Stimulated activated CD8-positive, alpha-beta memory T cell treated with anti-CD3 and anti-CD28 coated beads, Interleukin-15, amount 100 ng/mL, for 24 hours (primary cell): Measurements from ENCODE around the gene LRP11.
"Not testable (repeated sequence)": the region's sequence is repeated elsewhere in the genome, so short reads cannot be mapped to it uniquely, and the experiment has no call there.

Experiments used
- DNase-seq: peaks from one replicate; pipeline ENCODE4 v3.0.0-alpha.2; 2020; ENCODE audit warnings: low read depth

The LRP11 gene, protein sequence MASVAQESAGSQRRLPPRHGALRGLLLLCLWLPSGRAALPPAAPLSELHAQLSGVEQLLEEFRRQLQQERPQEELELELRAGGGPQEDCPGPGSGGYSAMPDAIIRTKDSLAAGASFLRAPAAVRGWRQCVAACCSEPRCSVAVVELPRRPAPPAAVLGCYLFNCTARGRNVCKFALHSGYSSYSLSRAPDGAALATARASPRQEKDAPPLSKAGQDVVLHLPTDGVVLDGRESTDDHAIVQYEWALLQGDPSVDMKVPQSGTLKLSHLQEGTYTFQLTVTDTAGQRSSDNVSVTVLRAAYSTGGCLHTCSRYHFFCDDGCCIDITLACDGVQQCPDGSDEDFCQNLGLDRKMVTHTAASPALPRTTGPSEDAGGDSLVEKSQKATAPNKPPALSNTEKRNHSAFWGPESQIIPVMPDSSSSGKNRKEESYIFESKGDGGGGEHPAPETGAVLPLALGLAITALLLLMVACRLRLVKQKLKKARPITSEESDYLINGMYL

DNA sequence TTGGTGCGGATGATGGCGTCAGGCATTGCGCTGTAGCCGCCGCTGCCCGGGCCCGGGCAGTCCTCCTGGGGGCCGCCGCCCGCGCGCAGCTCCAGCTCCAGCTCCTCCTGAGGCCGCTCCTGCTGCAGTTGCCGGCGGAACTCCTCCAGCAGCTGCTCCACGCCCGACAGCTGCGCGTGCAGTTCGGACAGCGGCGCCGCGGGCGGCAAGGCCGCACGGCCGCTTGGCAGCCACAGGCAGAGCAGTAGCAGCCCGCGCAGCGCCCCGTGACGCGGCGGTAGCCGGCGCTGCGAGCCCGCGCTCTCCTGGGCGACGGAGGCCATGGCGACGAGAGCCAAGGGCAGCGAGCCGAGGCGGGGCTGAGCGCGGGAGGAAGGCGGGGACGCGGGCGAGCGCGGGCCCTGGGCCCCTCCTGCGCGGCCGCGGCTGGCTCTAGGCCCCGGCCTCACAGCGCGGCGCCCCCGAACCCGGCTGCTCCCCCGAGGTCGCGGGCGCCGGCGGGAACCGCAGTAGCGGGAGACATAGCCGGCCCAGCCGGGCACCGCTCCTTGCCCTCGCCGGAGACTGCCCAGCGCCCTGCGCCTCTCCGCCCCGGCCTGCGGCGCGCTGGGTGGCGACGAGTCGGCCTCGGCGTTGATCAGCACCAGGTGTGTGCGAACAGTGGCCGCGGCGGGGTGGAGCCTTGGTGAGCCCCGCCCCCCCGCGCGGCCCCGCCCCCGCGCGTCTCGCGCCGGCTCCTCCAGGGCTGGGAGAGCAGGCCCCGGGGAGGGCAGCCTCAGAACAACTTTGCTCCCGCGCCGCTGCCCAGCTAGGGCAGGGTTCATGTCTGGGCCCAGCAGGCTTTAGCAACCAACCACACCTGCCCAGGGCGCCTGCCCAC is at the start of gene LRP11:
TSS of gene LRP11 (minus strand) at position 662 of the 880 bp plus-strand sequence. CDS start at position 323, 339 bp downstream.
- DNase-seq: peak; percentile 66

DNA sequence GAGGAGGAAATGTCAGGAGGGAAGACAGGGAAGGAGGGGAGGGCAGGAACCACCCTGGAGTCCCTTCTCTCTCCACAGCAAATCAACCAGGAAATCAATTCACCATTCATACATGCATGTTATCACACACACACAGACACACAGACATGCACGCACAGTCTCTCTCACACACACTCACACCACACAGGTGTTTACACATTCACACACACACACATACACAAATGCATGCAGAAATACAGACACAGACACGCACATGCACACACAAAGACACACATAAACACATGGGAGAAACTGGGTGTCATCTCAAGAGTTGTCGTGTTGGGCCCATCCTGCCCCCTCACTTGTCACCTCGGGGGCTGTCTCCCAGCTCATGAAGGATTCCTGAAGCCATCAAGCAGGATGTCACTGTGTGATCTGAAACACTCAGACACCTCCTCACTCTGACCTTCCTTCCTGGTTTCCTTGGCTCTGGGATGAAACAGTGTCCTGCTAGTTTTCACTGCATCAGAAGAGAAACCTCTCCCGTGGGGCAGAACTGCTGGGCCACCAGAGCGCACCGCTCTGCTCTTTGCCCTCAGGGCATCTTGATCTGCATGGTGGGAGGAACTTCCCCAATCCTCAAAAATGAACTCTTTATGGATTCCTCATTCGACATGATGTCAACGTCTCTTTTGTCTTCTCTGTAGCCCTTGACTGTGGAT is 49.5 kb upstream of the LRP11 start:
- DNase-seq: no peak

DNA sequence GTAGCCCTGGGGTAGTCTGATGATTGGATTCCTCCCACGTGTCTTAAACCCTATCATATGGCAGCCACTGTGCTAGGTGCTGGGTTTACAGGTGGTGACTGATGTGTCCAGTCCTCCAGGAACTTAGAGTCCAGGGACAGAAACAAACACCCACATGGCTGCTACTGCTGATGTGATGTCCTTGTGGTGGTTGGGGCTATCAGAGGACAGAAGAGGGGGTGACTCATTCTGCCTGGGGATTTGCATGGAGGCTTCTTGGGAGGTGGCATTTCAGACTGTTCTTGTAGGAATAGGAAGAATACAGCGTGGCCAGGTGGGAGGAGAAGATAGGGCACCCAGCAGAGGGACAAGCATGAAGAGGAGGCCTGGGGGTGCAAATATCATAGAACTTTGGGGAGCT is 48.9 kb upstream of the LRP11 start:
- DNase-seq: no peak

DNA sequence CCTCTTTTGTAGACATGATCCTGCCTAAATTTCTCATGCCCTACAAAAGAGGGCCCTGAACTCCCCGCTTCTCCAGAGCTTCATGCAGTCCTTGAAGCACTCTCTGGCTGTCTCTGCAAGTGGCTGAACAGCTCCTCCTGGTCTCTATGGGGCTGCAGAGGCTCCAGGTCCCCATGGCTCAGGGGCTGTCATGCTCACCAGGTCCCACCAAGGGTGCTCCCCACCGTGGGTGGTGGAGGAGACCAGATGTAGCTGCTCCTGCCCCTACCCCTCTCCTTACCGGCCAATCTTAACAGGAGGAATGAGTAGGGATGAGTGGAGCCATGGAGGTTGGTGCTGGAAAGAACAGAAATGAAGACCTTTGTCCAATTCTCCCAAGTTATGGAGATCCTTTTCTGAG is 48.5 kb upstream of the LRP11 start:
- not testable (repeated sequence) for DNase-seq

DNA sequence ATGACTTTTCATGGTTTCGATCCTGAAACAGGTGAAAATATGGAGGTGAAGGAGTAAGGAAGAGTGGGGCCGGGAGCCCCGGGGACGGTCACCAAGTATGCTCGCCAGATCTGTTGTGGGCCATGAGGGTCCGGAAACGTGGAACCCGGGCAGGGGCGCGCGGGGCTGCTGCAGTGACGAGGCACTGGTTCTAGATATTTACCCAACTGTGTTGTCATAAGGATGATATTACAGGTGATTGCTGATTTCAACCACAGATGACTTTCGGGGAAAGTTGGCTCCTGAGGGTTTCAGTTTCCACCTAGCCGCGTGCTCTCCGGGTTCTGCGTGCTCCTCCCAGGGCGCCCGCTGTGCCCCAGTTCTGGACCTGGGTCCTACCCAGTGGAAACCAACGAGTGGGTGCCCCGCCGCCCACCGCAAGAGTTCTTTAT is 46.6 kb upstream of the LRP11 start:
- no peak for DNase-seq

DNA sequence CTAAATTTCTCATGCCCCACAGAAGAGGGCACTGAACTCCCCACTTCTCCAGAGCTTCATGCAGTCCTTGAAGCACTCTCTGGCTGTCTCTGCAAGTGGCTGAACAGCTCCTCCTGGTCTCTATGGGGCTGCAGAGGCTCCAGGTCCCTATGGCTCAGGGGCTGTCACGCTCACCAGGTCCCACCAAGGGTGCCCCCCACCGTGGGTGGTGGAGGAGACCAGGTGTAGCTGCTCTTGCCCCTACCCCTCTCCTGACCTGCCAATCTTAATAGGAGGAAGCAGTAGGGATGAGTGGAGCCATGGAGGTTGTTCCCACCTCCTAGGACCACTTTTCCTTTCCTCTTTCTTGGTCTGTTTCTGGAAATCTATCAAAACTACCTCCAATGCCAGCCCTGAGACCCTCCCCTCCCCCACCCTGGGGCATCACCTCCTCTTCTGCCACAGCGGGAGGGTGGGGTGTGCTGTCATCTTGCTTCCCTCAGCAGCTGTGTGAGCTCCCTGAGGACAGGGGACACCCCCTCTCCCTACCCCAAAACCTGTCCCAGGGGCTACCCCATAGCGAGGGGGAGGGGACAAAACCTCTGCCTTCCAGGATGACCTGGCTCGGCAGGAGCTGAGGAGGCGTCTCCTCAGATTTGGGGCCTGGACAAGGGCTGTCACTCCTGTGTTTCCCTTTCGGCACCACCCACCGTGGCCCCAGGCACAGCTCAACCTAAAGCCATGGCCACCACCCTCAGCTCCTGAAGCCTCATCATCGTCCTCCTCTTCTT is 45.7 kb upstream of the LRP11 start:
- DNase-seq: no peak

DNA sequence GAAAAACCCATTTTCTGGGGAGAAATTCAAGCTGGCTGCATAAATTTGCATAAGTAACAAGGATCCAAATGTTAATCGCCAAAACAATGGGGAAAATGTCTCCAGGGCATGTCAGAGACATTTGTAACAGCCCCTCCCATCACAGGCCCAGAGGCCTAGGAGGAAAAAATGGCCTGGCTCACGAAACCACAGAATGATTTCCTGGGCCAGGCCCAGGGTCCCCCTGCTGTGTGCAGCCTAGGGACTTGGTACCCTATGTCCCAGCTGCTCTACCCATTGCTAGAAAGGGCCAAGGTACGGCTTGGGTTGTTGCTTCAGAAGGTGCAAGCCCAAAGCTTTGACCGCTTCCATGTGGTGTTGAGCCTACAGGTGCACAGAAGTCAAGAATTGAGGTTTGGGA is 44.3 kb upstream of the LRP11 start:
- not testable (repeated sequence) for DNase-seq

DNA sequence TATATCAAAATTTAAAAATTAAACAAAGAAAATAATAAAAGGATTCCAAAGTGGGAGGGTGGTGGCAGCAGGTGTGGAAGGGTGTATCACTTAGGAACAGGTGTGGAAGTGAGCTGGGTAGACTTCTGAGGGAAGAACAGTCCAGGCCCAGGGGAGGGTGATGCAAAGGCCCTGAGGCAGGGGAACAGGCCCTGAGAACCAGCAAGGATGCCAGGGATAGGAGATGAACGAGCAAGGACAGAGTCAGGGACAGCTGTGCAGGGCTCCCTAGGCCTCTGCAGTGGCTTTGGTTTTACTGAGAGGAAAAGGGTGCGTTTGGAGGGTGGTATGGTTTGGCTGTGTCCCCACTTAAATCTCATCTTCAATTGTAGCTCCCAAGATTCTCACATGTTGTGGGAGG is 43.2 kb upstream of the LRP11 start:
- DNase-seq: no peak

DNA sequence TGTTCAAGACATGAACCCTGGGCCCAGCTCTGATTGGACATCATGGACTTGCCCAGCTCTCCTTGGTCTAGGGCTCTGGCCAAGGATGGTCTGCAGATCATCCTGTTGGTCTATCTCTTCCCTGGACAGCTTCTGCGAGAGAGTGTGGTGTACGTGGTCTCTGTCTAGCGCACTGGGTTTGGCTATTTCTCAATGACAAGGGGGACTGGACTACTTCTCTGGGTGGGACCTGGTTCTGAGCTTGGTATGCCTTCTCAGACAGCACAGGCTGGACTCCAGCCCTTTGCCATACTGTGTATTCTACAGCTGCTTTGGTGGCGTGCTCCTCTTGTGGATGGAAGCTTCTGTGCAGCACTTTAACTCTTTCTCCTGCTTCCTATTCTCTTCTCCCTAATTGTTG is 42.2 kb upstream of the LRP11 start:
- no peak for DNase-seq

DNA sequence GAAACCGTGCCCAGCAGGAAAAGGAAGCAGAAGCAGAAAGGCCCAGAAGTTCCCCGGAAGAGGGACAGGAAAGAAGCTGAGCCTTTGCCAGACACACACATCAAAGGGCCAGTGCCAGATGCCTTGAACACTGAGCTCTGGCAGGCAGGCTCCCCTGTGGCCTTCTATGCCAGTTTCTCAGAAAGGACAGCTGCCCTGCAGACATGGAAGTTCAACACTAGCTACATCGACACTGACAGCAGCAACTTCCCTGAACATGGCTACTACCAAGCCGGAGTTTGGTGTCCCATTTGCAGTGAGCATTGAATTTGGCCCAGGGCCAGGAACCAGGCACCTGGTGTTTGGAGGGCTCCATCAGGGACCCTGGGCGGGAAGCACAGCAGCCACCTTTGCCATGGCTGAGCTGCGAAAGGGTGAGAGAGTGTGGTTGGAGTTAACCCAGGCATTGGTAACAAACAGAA is 41.8 kb upstream of the LRP11 start:
- no peak for DNase-seq

DNA sequence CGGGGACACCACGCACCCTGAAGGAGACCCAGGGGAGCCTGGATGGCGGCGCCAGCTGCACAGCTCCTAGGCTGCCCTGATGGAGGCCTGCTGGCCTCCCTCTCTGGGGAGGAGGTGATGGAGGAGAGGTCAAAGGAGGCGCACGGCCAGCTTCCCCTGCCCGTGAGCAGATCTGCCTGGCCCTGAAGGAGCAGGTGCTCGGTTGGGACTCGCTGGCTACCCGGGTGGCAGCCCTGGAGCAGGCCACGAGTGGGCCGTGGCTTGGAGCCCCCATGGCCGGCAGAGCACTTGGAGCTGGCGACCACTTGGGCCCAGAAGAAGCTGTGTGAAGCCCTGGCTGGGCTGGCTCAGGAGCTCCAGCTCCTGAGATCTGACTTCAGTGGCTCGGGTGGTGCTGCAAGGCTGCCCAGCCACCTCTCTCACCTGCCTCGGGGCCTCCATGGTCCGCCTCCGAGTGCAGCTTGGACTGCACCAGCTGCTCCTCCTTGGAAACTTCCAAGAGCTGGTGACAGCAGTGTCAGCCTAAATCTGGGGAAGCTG is 41.3 kb upstream of the LRP11 start:
- no peak for DNase-seq

DNA sequence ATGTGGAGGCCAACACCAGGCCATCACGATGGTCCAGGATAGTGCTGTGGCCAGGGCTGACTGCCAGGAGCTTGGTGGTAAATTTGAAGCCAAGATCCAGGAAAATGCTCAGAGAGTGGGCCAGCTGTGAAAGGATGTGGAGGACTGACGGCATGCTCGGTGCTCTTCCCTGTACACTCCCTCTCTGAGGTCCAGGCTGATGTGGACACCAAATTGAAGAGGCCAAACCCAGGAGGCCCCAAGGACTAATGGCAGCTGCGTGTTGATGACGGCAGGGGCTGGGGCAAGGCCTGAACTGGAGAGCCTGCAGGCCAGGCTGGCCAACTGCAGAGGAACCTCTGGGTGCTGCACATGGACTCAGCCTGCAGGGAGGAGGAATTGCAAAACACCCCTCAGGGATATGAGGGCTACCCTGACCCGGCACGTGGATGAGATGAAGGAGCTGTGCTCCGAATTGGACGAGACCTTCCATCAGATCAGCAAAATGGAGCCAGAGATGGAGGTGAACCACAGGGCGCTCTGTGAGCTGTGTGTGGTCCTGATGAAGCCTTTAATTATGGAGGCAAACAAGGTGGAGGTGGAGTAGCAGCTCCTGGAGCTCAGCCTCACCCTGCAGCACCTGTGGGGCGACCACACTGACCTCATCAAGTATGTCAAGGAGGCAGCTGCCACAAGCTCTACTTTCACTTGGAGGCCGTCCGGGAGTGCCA is 40.7 kb upstream of the LRP11 start:
- DNase-seq: no peak

DNA sequence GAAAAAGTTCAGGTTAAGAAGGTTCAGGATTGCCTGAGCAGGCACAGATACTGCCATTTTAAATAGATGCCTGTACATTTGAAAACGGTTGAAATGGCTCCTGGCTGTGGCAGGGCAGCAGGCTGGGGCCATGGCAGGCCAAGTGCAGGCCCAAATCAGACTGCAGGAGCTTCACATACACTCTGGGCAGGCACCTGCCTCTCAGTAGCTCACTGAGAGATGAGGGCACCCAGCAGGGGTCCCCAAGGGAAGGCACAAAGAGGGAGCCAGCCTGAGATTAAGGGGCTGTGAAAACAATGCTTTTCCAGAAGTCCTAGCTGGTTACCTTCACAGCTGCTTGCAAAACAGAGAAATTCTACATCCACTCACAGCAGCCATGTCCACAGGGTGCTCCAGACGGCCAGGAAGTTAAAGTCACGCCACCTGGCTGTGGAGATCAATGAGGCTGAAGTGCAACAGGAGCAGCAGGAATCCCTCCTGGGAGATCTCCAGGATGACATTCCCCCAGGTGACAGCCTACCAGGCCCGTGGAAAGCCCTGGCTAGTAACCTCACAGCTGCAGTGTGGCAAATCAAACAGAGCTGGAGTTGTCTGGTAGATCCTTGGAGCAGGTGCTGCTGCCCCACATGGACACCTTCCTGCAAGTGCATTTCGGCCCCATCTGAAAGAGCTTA is 39.9 kb upstream of the LRP11 start:
- no peak for DNase-seq

DNA sequence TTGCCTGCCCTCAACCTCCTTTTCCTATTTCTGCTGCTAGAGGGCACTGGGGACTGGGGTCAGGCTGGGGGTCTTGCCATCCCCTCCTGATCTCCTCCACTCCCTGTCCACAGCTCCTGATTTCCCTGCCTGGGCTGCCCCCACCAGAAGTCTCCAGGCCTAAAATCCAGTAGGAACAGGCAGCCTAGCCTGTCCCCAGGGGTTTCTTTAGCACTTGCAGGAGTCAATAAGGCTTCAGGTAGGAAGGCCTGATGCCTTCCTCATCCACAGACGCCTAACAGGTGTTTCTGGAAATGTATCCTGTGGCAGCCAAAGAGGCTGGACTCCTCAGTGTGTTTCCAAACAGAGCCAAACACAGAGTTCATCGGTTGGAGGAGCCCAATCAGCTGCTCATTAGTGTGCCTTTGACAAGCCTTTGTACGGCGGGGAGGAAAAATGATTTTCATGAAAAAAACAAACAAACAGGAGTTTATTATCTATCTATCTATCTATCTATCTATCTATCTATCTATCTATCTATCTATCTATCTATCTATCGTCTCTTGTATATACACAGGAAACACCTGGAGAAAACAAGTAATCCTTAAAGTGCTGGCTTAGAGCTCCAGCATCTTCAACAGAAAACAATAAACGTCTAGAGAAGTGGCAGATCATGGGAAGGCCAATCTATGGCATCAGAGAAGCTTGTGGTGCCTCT is 37.4 kb upstream of the LRP11 start:
- no peak for DNase-seq

DNA sequence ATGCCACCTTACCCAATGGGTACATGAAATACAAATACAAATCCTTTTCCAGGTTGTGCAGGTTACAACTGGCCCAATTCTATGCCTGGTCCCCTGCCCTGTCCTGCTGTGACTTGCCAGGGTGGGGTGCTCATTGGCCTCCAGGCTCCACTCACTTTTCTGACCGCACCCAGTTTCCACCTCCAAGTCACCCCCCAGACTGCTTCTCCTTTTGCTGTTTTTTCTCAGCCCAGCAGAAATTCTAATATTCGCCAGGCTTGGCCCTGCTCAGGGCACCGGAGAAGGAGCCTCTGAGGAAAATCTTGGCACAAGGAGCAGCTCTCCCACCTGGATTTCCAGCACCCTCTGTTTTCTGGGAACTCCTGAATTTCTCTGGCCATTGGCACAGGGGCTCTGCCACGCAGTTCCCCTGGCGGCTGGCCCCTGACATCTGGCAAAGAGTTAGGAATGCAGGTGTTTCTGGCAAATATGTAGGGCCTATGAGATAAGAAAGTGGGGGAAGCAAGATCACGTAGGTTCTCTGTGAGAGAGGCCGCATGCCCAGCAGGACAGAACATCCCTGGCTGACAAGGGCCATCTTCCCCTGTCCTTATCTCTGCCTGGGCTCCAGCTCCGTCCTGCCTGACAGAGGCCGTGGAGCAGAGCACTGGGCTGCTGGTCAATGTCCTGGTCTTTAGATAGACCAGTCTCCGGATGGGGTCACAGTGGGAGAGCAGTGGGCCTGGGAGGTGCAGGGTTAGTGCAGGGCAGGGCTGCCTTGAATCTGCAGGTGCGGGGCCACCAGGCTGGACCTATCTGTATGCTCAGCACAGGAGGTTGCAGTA is 36.7 kb upstream of the LRP11 start:
- DNase-seq: no peak

DNA sequence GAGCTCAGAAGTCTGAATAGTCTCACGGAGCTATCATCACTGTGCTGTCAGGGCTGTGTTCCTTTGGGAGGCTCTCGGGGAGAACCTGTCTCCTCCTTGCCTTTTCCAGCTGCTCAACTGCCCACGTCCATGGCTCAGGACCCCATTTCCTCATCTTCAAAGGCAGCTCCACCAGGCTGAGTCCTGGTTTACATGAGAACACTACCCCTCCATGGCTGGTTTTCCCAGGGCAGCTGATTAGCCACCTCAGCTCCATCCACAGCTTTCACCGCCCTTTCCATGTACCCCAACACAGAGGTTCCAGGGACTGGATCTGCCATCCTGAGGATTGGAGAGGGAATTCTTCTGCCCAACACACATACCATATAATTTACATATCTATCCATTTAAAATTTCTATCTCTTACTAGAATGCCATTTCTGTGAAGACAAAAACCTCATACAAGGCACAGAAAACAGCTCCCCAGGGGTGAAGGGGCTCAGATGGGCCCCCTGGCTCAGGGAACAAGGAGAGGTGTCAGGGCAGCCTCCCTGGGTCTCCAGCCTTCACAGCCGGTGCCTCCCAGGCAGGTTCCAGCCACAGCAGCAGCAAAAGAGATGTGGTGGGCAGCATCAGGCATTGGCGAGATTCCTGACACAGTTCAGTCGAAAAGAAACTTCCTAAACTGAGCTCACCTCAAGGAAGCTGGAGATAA is 35.9 kb upstream of the LRP11 start:
- no peak for DNase-seq

DNA sequence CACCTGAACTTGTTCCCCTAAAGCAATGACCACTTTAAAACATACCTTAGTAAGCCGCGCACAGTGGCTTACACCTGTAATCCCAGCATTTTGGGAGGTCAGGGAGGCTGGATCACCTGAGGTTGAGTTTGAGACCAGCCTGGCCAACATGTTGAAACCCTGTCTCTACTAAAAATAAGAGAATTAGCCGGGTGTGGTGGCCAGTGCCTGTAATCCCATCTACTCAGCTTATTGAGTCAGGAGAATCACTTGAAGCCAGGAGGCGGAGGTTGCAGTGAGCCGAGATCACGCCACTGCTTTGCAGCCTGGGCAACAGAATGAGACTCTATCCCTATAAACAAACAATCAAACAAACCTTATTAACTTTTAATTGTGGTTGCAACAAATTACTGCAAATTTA is 35.3 kb upstream of the LRP11 start:
- DNase-seq: no peak

DNA sequence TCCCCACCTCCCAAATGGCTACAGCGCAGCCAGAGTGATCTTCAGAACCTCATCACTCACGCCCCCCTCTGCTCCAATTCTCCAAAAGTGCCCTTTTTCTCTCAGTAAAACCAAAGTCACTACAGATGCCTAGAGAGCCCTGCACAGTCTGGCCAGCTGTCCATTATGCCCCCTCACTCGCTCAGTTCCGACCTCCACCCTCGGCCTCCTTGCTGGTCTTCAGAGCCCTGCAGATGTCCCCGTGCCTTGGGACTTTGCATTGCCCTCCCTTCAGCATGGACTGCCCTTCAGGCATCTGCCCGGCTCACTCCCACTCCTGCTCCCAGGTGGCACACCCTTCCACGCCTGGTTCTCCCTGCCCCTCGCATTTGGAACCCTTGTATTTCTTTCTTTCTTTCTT is 34.8 kb upstream of the LRP11 start:
- DNase-seq: no peak
